ENCODE results near the gene FOXJ1.

FOXJ1 gene

GRCh38 chr17:76102944-76103273, 38.1 kb downstream of the FOXJ1 start:
- peaks cover 29% of the 10 kb centered on the region for H3K4me1 ChIP-seq (ENCODE audit: insufficient read depth, low read length)

DNA sequence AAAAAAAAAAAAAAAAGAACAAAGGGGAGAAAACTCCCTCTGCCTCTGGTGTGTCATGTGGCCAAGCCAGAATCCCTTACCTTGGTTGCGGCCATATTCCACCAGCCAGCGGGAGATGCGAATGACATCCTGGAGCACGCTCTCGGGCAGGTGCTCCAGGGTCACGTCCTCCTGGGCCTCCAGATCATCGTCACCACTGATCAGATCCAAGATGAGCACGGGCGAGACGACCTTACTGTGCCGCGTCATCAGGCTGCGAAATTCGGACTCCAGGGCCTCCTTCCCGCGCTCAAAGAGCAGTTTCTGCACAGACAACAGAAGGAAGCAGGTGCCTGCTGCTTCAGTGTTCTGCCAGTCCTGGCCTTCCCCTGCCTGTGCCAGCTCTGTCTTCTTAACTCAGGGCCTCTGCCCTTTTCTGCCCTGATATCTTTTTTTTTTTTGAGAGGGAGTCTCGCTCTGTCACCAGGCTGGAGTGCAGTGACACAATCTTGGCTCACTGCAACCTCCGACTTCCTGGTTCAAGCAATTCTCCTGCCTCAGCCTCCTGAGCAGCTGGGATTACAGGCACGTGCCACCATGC, 43.2 kb downstream of the FOXJ1 start:
- no peaks in the 10 kb centered on the region for H3K9me3 ChIP-seq (ENCODE audit: insufficient read depth, low read length, severe bottlenecking)
- H3K36me3 ChIP-seq (ENCODE audit: insufficient read depth, low read length): peaks cover 78% of the 10 kb centered on the region

More at GRCh38 chr17:76102944-76103273, 38.1 kb downstream of the FOXJ1 start:
- Histone ChIP-seq H3K4me2 (ENCODE audit: insufficient read depth, low read length) (peak overlapping the region; percentile 96), H3K4me3 (ENCODE audit: low read depth in 1 of 2, low read length in 2 of 2) (peak overlapping the region; percentile 77 to 81), H3K9ac (ENCODE audit: low read depth, low read length) (peak overlapping the region; percentile 64), H3K27me3 (ENCODE audit: insufficient read depth, low read length, poor library complexity) (no peaks in the 10 kb centered on the region), H4K20me1 (ENCODE audit: insufficient read depth, low read length) (no peaks in the 10 kb centered on the region), H3K79me2 (ENCODE audit: insufficient read depth, low read length) (peaks cover 28% of the 10 kb centered on the region), H3K36me3 (ENCODE audit: insufficient read depth, low read length) (peaks cover 33% of the 10 kb centered on the region), H3K27ac (ENCODE audit: low read length) (peak overlapping the region; percentile 88), H2AFZ (ENCODE audit: low read depth, low read length) (peak overlapping the region; percentile 76), H3K9me3 (ENCODE audit: insufficient read depth, low read length, severe bottlenecking) (no peaks in the 10 kb centered on the region)
- ATAC-seq (ENCODE audit: insufficient read depth, low read depth) (peak; percentile 8; the same call in 2 of the 3 replicates), DNase-seq (no peak)
- TF ChIP-seq EZH2 (IDR thresholded peaks at IDR 0.05; ENCODE audit: borderline replicate concordance, low read depth, low read length, severe bottlenecking): no peak
- no peak for TF ChIP-seq CTCF (IDR thresholded peaks at IDR 0.05; ENCODE audit: borderline replicate concordance, extremely low read depth, low read length, poor library complexity, severe bottlenecking)

DNA sequence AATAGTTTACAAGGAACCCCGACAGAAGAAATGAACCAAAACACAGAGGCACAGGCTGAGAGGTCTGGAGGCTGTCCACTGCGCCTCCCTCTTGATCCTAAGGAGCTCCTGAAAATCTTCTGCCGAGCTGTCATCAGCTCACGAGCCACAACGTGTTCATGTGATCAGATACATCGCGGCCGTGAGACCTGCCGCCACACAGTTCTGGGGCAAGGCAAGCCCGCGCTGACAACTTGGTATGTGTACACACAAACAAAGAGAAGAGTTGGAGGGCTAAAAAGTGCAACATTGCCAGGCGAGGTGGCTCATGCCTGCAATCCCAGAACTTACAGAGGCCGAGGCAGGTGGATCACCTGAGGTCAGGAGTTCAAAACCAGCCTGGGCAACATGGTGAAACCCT, 45.1 kb downstream of the FOXJ1 start:
- TF ChIP-seq EZH2 (IDR thresholded peaks at IDR 0.05; ENCODE audit: borderline replicate concordance, low read depth, low read length, severe bottlenecking) (no peak), CTCF (IDR thresholded peaks at IDR 0.05; ENCODE audit: borderline replicate concordance, extremely low read depth, low read length, poor library complexity, severe bottlenecking) (no peak)
- Histone ChIP-seq H4K20me1 (ENCODE audit: insufficient read depth, low read length) (no peaks in the 10 kb centered on the region), H3K4me3 (ENCODE audit: low read depth in 1 of 2, low read length in 2 of 2) (no peak overlapping the region), H3K27ac (ENCODE audit: low read length) (no peak overlapping the region), H3K9ac (ENCODE audit: low read depth, low read length) (no peak overlapping the region), H3K4me1 (ENCODE audit: insufficient read depth, low read length) (no peaks in the 10 kb centered on the region), H3K27me3 (ENCODE audit: insufficient read depth, low read length, poor library complexity) (no peaks in the 10 kb centered on the region), H2AFZ (ENCODE audit: low read depth, low read length) (no peak overlapping the region), H3K36me3 (ENCODE audit: insufficient read depth, low read length) (peaks cover 83% of the 10 kb centered on the region), H3K4me2 (ENCODE audit: insufficient read depth, low read length) (no peak overlapping the region), H3K9me3 (ENCODE audit: insufficient read depth, low read length, severe bottlenecking) (no peaks in the 10 kb centered on the region), H3K79me2 (ENCODE audit: insufficient read depth, low read length) (no peaks in the 10 kb centered on the region)
- ATAC-seq (ENCODE audit: insufficient read depth, low read depth): no peak
- DNase-seq: no peak

More for the DNA sequence above, 43.2 kb downstream of the FOXJ1 start:
- peaks cover 15% of the 10 kb centered on the region for H3K79me2 ChIP-seq (ENCODE audit: insufficient read depth, low read length)
- H3K9ac ChIP-seq (ENCODE audit: low read depth, low read length): no peak overlapping the region
- H3K27me3 ChIP-seq (ENCODE audit: insufficient read depth, low read length, poor library complexity): no peaks in the 10 kb centered on the region
- no peak overlapping the region for H3K4me2 ChIP-seq (ENCODE audit: insufficient read depth, low read length)
- no peak for ATAC-seq (ENCODE audit: insufficient read depth, low read depth)
- H3K27ac ChIP-seq (ENCODE audit: low read length): no peak overlapping the region
- H4K20me1 ChIP-seq (ENCODE audit: insufficient read depth, low read length): no peaks in the 10 kb centered on the region
- peaks cover 15% of the 10 kb centered on the region for H3K4me1 ChIP-seq (ENCODE audit: insufficient read depth, low read length)
- DNase-seq: no peak
- TF ChIP-seq CTCF (IDR thresholded peaks at IDR 0.05; ENCODE audit: borderline replicate concordance, extremely low read depth, low read length, poor library complexity, severe bottlenecking): no peak
- no peak for TF ChIP-seq EZH2 (IDR thresholded peaks at IDR 0.05; ENCODE audit: borderline replicate concordance, low read depth, low read length, severe bottlenecking)
- no peak overlapping the region for H2AFZ ChIP-seq (ENCODE audit: low read depth, low read length)
- H3K4me3 ChIP-seq (ENCODE audit: low read depth in 1 of 2, low read length in 2 of 2): no peak overlapping the region
